ENCODE measurements around the gene RABL6. TPM values are rescaled to one million over a fixed set of nuclear protein-coding genes. Genes with fewer than 3 reads are reported as not detected.
A peak's percentile ranks its signal among the peaks of the same experiment; 100 is the strongest.

Gene RABL6
- total and polyA plus RNA-seq, 8 donors, result 50.7 to 119 (median 66.5) TPM

GRCh38 chr9:136808075-136808805 is 492 bp downstream of the RABL6 start:
- intact Hi-C loops (cut with DNase I), result no loop called here
- Histone ChIP-seq H3K27ac (peak overlapping the region; percentile 49 to 92 (median 56)), H3K27me3 (no peaks in the 10 kb centered on the region), H3K4me3 (peak overlapping the region; percentile 86 to 94 (median 90)), H3K4me1 (peaks cover 3 to 24% (median 8%) of the 10 kb centered on the region in 3 donors), H3K36me3 (no peaks in the 10 kb centered on the region), H3K9me3 (no peaks in the 10 kb centered on the region)
- DNase-seq (peak in 4 of 6 donors; percentile 59 to 85 (median 72)), FAIRE-seq (no peak), ATAC-seq (peak; percentile 14 to 45 (median 39))
- no peak for TF ChIP-seq CTCF (IDR thresholded peaks at IDR 0.05)
- WGBS, 2 donors, result 0% methylated on average over 56 to 93 of the region's 93 CpGs

- FAIRE-seq (no peak), DNase-seq (no peak)
Observed at GRCh38 chr9:136808806-136809158, 1.0 kb downstream of the RABL6 start.

GRCh38 chr9:136814725-136815421 is 7.1 kb downstream of the RABL6 start:
- Histone ChIP-seq H3K27me3 (no peaks in the 10 kb centered on the region), H3K4me3 (no peak overlapping the region), H3K4me1 (peaks cover under 1 to 8% (median under 1%) of the 10 kb centered on the region in 3 donors), H3K36me3 (no peaks in the 10 kb centered on the region), H3K9me3 (no peaks in the 10 kb centered on the region), H3K27ac (no peak overlapping the region)
- WGBS, 2 donors, result 89 to 92% methylated on average over 13 of the region's 13 CpGs
- ATAC-seq (no peak), DNase-seq (peak in 1 of 6 donors; percentile 28), FAIRE-seq (no peak)
- no peak for TF ChIP-seq CTCF (IDR thresholded peaks at IDR 0.05)
- intact Hi-C loops (cut with DNase I), result no loop called here

More at GRCh38 chr9:136808806-136809158, 1.0 kb downstream of the RABL6 start:
- Histone ChIP-seq H3K4me1 (peaks cover 3 to 24% (median 8%) of the 10 kb centered on the region in 3 donors), H3K27ac (peak overlapping the region; percentile 49 to 92 (median 56)), H3K9me3 (no peaks in the 10 kb centered on the region), H3K36me3 (no peaks in the 10 kb centered on the region), H3K4me3 (peak overlapping the region; percentile 86 to 94 (median 90)), H3K27me3 (no peaks in the 10 kb centered on the region)
- WGBS, 2 donors, result 4% methylated on average over 14 of the region's 14 CpGs
- intact Hi-C loops (cut with DNase I), result no loop called here
- ATAC-seq, result peak in 1 of 4 donors; percentile 7
- TF ChIP-seq CTCF (IDR thresholded peaks at IDR 0.05), result no peak

- H3K27ac ChIP-seq, result no peak overlapping the region
- intact Hi-C loops (cut with DNase I), result no loop called here
- no peaks in the 10 kb centered on the region for H3K9me3 ChIP-seq
- DNase-seq, result peak in 1 of 6 donors; percentile 9
- no peak for ATAC-seq
- no peaks in the 10 kb centered on the region for H3K27me3 ChIP-seq
- H3K4me3 ChIP-seq, result no peak overlapping the region
- no peak for FAIRE-seq
- no peaks in the 10 kb centered on the region for H3K36me3 ChIP-seq
- H3K4me1 ChIP-seq, result peaks cover 0 to 5% (median 0%) of the 10 kb centered on the region in 3 donors
- 0% methylated on average over 1 of the region's 1 CpG for WGBS, 2 donors
- TF ChIP-seq CTCF (IDR thresholded peaks at IDR 0.05), result no peak
Observed at GRCh38 chr9:136815422-136815782, 7.7 kb downstream of the RABL6 start.
